HEK293 (cell line): Measurements from ENCODE around the gene EDA.

Experiments used
- CTCF ChIA-PET: fragments of 350-600 bp; formaldehyde crosslinking; extraction: SDS; loops from one replicate; lab custom pipeline; 2021; ENCODE audit warnings: antibody characterized with exemption; lab: Yijun Ruan, JAX
- POLR2A ChIA-PET: fragments of 300-600 bp; formaldehyde crosslinking; extraction: SDS; loops from one replicate; lab custom pipeline; 2020; ENCODE audit warnings: antibody characterized with exemption, inconsistent platforms; lab: Yijun Ruan, JAX
- H3K27ac ChIP-seq: fragments of 200-500 bp; sonication (Bioruptor generic); 2 replicates; pipeline ENCODE4 v1.5.1; 2014; ENCODE audit warnings: low read depth, low read length, control low read depth, inconsistent platforms; ENCODE audit errors: extremely low read depth
- H3K36me3 ChIP-seq, 2 experiments: fragments of 200-500 bp in 1 of 2; sonication (Bioruptor generic) in 1 of 2; 1 replicate in 1 of 2; 2 replicates in 1 of 2; pipeline ENCODE4 v1.5.1; 2014 to 2017; ENCODE audit warnings: inconsistent platforms in 2 of 2, low read length in 2 of 2; ENCODE audit not compliant: control insufficient read depth in 2 of 2, insufficient read depth in 1 of 2
- H3K4me1 ChIP-seq: fragments of 200-500 bp; sonication (Bioruptor generic); 2 replicates; pipeline ENCODE4 v1.5.1; 2014; ENCODE audit warnings: mild to moderate bottlenecking, low read length, inconsistent platforms; ENCODE audit not compliant: control insufficient read depth, insufficient read depth
- H3K4me3 ChIP-seq: 2 replicates; pipeline ENCODE4 v1.5.1; 2011; ENCODE audit warnings: low read depth, mild to moderate bottlenecking, control low read depth, low read length, moderate library complexity
- H3K9me3 ChIP-seq: fragments of 200-500 bp; sonication (Bioruptor generic); 2 replicates; pipeline ENCODE4 v1.5.1; 2014; ENCODE audit warnings: low read depth, low read length, inconsistent platforms; ENCODE audit not compliant: control insufficient read depth, insufficient read depth
- BCL11A ChIP-seq: fragments of 450-650 bp; formaldehyde crosslinking; IDR thresholded peaks from 2 replicates; pipeline ENCODE4 v1.5.1; 2016; ENCODE audit warnings: low read depth, missing biosample characterization, missing genetic modification characterization
- FEZF1 ChIP-seq: fragments of 450-650 bp; formaldehyde crosslinking; IDR thresholded peaks from 2 replicates; pipeline ENCODE4 v1.5.1; 2016; ENCODE audit warnings: missing biosample characterization, missing genetic modification characterization
- GFI1B ChIP-seq: fragments of 450-650 bp; formaldehyde crosslinking; IDR thresholded peaks from 2 replicates; pipeline ENCODE4 v1.5.1; 2016; ENCODE audit warnings: missing biosample characterization, missing genetic modification characterization
- PRDM1 ChIP-seq: fragments of 450-650 bp; formaldehyde crosslinking; IDR thresholded peaks from 2 replicates; pipeline ENCODE4; 2016; ENCODE audit warnings: missing biosample characterization, missing genetic modification characterization
- SCRT2 ChIP-seq: fragments of 450-650 bp; formaldehyde crosslinking; IDR thresholded peaks from 2 replicates; pipeline ENCODE4 v1.5.1; 2016; ENCODE audit warnings: missing biosample characterization, missing genetic modification characterization
- SP3 ChIP-seq: fragments of 450-650 bp; formaldehyde crosslinking; IDR thresholded peaks from 2 replicates; pipeline ENCODE4 v1.5.1; 2016; ENCODE audit warnings: missing biosample characterization, missing genetic modification characterization
- YY2 ChIP-seq: fragments of 450-650 bp; formaldehyde crosslinking; IDR thresholded peaks from 2 replicates; pipeline ENCODE4 v1.5.1; 2016; ENCODE audit warnings: missing biosample characterization, missing genetic modification characterization
- ZBTB11 ChIP-seq: fragments of 450-650 bp; formaldehyde crosslinking; conservative IDR thresholded peaks from 2 replicates; pipeline ENCODE4 v1.5.1; 2016; ENCODE audit warnings: low read depth, missing biosample characterization, missing genetic modification characterization
- ZFP37 ChIP-seq: fragments of 450-650 bp; formaldehyde crosslinking; IDR thresholded peaks from 2 replicates; pipeline ENCODE4 v1.5.1; 2016; ENCODE audit warnings: missing biosample characterization, missing genetic modification characterization
- ZNF157 ChIP-seq: fragments of 450-650 bp; formaldehyde crosslinking; IDR thresholded peaks from 2 replicates; pipeline ENCODE4 v1.5.1; 2016; ENCODE audit warnings: missing biosample characterization, missing genetic modification characterization
- ZNF202 ChIP-seq: fragments of 450-650 bp; formaldehyde crosslinking; IDR thresholded peaks from 2 replicates; pipeline ENCODE4 v1.5.1; 2016; ENCODE audit warnings: missing biosample characterization, missing genetic modification characterization, borderline replicate concordance
- ZNF23 ChIP-seq: fragments of 450-650 bp; formaldehyde crosslinking; IDR thresholded peaks from 2 replicates; pipeline ENCODE4 v1.5.1; 2016; ENCODE audit warnings: missing biosample characterization, missing genetic modification characterization, borderline replicate concordance
- ZNF324 ChIP-seq: fragments of 450-650 bp; formaldehyde crosslinking; IDR thresholded peaks from 2 replicates; pipeline ENCODE4 v1.5.1; 2016; ENCODE audit warnings: missing biosample characterization, missing genetic modification characterization
- ZNF362 ChIP-seq: fragments of 450-650 bp; formaldehyde crosslinking; IDR thresholded peaks from 2 replicates; pipeline ENCODE4 v1.5.1; 2016; ENCODE audit warnings: missing biosample characterization, missing genetic modification characterization
- ZNF426 ChIP-seq: fragments of 450-650 bp; formaldehyde crosslinking; IDR thresholded peaks from 2 replicates; pipeline ENCODE4 v1.5.1; 2017; ENCODE audit warnings: missing biosample characterization, missing genetic modification characterization, mild to moderate bottlenecking, inconsistent platforms, moderate library complexity
- ZNF555 ChIP-seq: fragments of 450-650 bp; formaldehyde crosslinking; conservative IDR thresholded peaks from 2 replicates; pipeline ENCODE4 v1.5.1; 2017; ENCODE audit warnings: missing biosample characterization, mild to moderate bottlenecking, missing genetic modification characterization, inconsistent platforms
- ZNF624 ChIP-seq: fragments of 450-650 bp; formaldehyde crosslinking; IDR thresholded peaks from 2 replicates; pipeline ENCODE4 v1.5.1; 2017; ENCODE audit warnings: missing biosample characterization, missing genetic modification characterization
- ZNF629 ChIP-seq: fragments of 450-650 bp; formaldehyde crosslinking; IDR thresholded peaks from 2 replicates; pipeline ENCODE4 v1.5.1; 2017; ENCODE audit warnings: missing biosample characterization, missing genetic modification characterization
- ZNF701 ChIP-seq: fragments of 450-650 bp; formaldehyde crosslinking; IDR thresholded peaks from 2 replicates; pipeline ENCODE4 v1.5.1; 2016; ENCODE audit warnings: missing biosample characterization, missing genetic modification characterization
- ZNF768 ChIP-seq: fragments of 450-650 bp; formaldehyde crosslinking; IDR thresholded peaks from 2 replicates; pipeline ENCODE4 v1.5.1; 2018; ENCODE audit warnings: missing biosample characterization, mild to moderate bottlenecking, missing genetic modification characterization
- ZNF777 ChIP-seq: fragments of 450-650 bp; formaldehyde crosslinking; IDR thresholded peaks from 2 replicates; pipeline ENCODE4 v1.5.1; 2017; ENCODE audit warnings: missing biosample characterization, missing genetic modification characterization, borderline replicate concordance
- ZNF791 ChIP-seq: fragments of 450-650 bp; formaldehyde crosslinking; IDR thresholded peaks from 2 replicates; pipeline ENCODE4 v1.5.1; 2016; ENCODE audit warnings: missing biosample characterization, missing genetic modification characterization
- ZNF792 ChIP-seq: fragments of 450-650 bp; formaldehyde crosslinking; IDR thresholded peaks from 2 replicates; pipeline ENCODE4 v1.5.1; 2016; ENCODE audit warnings: missing biosample characterization, missing genetic modification characterization
- TF ChIP-seq, protein P1 (sequence below): fragments of 450-650 bp; formaldehyde crosslinking; IDR thresholded peaks from 2 replicates; pipeline ENCODE4 v1.5.1; 2016; ENCODE audit warnings: missing biosample characterization, missing genetic modification characterization
- TF ChIP-seq, protein P2 (sequence below): fragments of 450-650 bp; IDR thresholded peaks from 2 replicates; pipeline ENCODE4 v1.5.1; 2018; ENCODE audit warnings: missing biosample characterization, mild to moderate bottlenecking, missing genetic modification characterization
- TF ChIP-seq, protein P3 (sequence below): fragments of 450-650 bp; formaldehyde crosslinking; conservative IDR thresholded peaks from 2 replicates; pipeline ENCODE4 v1.5.1; 2016; ENCODE audit warnings: low read depth, missing biosample characterization, missing genetic modification characterization

Gene EDA

GRCh38 chrX:69568828-69569227, 47.1 kb upstream of the EDA start:
- TF ChIP-seq, protein P1, sequence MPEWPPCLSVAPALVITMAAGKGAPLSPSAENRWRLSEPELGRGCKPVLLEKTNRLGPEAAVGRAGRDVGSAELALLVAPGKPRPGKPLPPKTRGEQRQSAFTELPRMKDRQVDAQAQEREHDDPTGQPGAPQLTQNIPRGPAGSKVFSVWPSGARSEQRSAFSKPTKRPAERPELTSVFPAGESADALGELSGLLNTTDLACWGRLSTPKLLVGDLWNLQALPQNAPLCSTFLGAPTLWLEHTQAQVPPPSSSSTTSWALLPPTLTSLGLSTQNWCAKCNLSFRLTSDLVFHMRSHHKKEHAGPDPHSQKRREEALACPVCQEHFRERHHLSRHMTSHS (tag by site-specific recombination): no peak
- TF ChIP-seq ZNF701 (tag by site-specific recombination) (no peak), ZNF791 (tag by site-specific recombination) (no peak), ZNF324 (tag by site-specific recombination) (no peak), ZNF555 (no peak), YY2 (no peak), BCL11A (no peak), ZNF426 (tag by site-specific recombination) (no peak), SCRT2 (tag by site-specific recombination) (no peak), ZNF792 (tag by site-specific recombination) (no peak), ZNF157 (tag by site-specific recombination) (no peak), PRDM1 (tag by site-specific recombination) (no peak), SP3 (no peak), ZNF202 (no peak), FEZF1 (no peak), ZNF629 (no peak), ZNF362 (tag by site-specific recombination) (no peak)
- TF ChIP-seq, protein P2, sequence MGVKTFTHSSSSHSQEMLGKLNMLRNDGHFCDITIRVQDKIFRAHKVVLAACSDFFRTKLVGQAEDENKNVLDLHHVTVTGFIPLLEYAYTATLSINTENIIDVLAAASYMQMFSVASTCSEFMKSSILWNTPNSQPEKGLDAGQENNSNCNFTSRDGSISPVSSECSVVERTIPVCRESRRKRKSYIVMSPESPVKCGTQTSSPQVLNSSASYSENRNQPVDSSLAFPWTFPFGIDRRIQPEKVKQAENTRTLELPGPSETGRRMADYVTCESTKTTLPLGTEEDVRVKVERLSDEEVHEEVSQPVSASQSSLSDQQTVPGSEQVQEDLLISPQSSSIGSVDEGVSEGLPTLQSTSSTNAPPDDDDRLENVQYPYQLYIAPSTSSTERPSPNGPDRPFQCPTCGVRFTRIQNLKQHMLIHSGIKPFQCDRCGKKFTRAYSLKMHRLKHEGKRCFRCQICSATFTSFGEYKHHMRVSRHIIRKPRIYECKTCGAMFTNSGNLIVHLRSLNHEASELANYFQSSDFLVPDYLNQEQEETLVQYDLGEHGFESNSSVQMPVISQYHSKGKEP: no peak
- TF ChIP-seq, protein P3, sequence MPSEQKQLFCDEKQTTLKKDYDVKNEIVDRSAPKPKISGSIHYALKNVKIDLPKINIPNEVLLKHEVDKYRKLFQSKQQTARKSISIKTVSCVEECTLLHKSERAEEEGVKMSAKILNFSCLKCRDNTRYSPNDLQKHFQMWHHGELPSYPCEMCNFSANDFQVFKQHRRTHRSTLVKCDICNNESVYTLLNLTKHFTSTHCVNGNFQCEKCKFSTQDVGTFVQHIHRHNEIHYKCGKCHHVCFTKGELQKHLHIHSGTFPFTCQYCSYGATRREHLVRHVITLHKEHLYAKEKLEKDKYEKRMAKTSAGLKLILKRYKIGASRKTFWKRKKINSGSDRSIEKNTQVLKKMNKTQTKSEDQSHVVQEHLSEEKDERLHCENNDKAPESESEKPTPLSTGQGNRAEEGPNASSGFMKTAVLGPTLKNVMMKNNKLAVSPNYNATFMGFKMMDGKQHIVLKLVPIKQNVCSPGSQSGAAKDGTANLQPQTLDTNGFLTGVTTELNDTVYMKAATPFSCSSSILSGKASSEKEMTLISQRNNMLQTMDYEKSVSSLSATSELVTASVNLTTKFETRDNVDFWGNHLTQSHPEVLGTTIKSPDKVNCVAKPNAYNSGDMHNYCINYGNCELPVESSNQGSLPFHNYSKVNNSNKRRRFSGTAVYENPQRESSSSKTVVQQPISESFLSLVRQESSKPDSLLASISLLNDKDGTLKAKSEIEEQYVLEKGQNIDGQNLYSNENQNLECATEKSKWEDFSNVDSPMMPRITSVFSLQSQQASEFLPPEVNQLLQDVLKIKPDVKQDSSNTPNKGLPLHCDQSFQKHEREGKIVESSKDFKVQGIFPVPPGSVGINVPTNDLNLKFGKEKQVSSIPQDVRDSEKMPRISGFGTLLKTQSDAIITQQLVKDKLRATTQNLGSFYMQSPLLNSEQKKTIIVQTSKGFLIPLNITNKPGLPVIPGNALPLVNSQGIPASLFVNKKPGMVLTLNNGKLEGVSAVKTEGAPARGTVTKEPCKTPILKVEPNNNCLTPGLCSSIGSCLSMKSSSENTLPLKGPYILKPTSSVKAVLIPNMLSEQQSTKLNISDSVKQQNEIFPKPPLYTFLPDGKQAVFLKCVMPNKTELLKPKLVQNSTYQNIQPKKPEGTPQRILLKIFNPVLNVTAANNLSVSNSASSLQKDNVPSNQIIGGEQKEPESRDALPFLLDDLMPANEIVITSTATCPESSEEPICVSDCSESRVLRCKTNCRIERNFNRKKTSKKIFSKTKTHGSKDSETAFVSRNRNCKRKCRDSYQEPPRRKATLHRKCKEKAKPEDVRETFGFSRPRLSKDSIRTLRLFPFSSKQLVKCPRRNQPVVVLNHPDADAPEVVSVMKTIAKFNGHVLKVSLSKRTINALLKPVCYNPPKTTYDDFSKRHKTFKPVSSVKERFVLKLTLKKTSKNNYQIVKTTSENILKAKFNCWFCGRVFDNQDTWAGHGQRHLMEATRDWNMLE (tag by site-specific recombination): no peak
- Histone ChIP-seq H3K4me3 (no peak overlapping the region), H3K9me3 (no peaks in the 10 kb centered on the region; the same call in 1 of the 2 replicates), H3K4me1 (no peaks in the 10 kb centered on the region), H3K27ac (no peak overlapping the region), H3K36me3 (no peaks in the 10 kb centered on the region)
- ChIA-PET CTCF (interaction anchor here (1.2 kb wide), 1 partner anchor 31 kb away, joined by 4 read pairs; no protein-coding TSS in a partner anchor), POLR2A (no interaction called here)

DNA sequence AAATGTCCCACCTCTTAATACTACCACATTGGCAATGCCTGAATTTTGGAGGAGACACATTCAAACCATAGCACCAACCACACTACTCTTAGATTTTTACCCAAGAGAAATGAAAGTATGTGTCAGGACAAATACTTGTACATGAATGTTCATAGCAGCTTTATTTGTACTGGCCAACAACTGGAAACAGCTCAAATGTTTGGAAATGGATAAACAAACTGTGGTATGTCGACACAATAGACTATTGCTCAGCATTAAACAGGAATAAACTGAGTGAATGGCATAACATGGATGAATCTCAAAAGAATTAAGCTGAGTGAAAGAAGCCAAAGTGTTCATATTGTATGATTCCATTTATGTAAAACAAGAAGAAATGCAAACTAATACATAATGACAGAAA, 18.5 kb upstream of the EDA start:
- Histone ChIP-seq H3K27ac (no peak overlapping the region), H3K9me3 (no peaks in the 10 kb centered on the region; the same call in 1 of the 2 replicates), H3K4me3 (no peak overlapping the region), H3K36me3 (no peaks in the 10 kb centered on the region), H3K4me1 (no peaks in the 10 kb centered on the region)
- ChIA-PET CTCF (interaction anchor here (1.8 kb wide), 1 partner anchor 21 kb away, joined by 7 read pairs; no protein-coding TSS in a partner anchor), POLR2A (no interaction called here)
- TF ChIP-seq ZBTB11 (tag by site-specific recombination): no peak
- TF ChIP-seq ZNF426 (tag by site-specific recombination): no peak
- TF ChIP-seq ZNF777 (tag by site-specific recombination): no peak
- TF ChIP-seq GFI1B (tag by site-specific recombination): no peak
- no peak for TF ChIP-seq ZFP37 (tag by site-specific recombination)
- TF ChIP-seq ZNF23: no peak
- no peak for TF ChIP-seq ZNF624 (tag by site-specific recombination)
- no peak for TF ChIP-seq ZNF768 (tag by site-specific recombination)
